GM12873 (cell line): ENCODE data around the gene SLC9B2.

Experiments
- CTCF ChIP-seq: IDR thresholded peaks from 2 replicates; pipeline ENCODE4 v1.5.1; 2012; ENCODE audit warnings: low read depth, mild to moderate bottlenecking, moderate library complexity, low read length, control low read depth; ENCODE audit not compliant: insufficient read depth; ENCODE audit errors: missing control alignments

The SLC9B2 gene

GRCh38 chr4:102981005-102981404 lies 95.6 kb downstream of the SLC9B2 start:
- no peak for TF ChIP-seq CTCF
